NOMO-1 treated with dmso at 0.1 percent for 144 hours (cell line): ENCODE data around the gene SETD1A.
"Not testable (repeated sequence)": the region's sequence is repeated elsewhere in the genome, so short reads cannot be mapped to it uniquely, and the experiment has no call there.

Experiments
- DNase-seq: peaks from one replicate; lab custom pipeline; 2025; ENCODE audit not compliant: unreplicated experiment; lab: John Stamatoyannopoulos, UW

SETD1A gene

GRCh38 chr16:30997725-30998711 lies 40.5 kb downstream of the SETD1A start:
- no peak for DNase-seq

GRCh38 chr16:30998852-30999761 lies 41.6 kb downstream of the SETD1A start:
- no peak for DNase-seq

- no peak for DNase-seq
Observed at GRCh38 chr16:31000671-31001382, 43.3 kb downstream of the SETD1A start.

GRCh38 chr16:31001507-31002249 lies 44.1 kb downstream of the SETD1A start:
- DNase-seq = no peak

GRCh38 chr16:31002250-31002700 lies 44.7 kb downstream of the SETD1A start:
- no peak for DNase-seq

GRCh38 chr16:31002862-31003341 lies 45.3 kb downstream of the SETD1A start:
- DNase-seq = no peak

- no peak for DNase-seq
Observed at GRCh38 chr16:31003744-31004143, 46.2 kb downstream of the SETD1A start.

- no peak for DNase-seq
Observed at GRCh38 chr16:31004658-31005057, 47.1 kb downstream of the SETD1A start.

GRCh38 chr16:31005350-31006085 lies 48.0 kb downstream of the SETD1A start:
- no peak for DNase-seq

GRCh38 chr16:31006086-31006385 lies 48.5 kb downstream of the SETD1A start:
- DNase-seq = no peak

- no peak for DNase-seq
Observed at GRCh38 chr16:31006589-31006988, 49.0 kb downstream of the SETD1A start.

- no peak for DNase-seq
Observed at GRCh38 chr16:31007684-31008083, 50.1 kb downstream of the SETD1A start.

- DNase-seq = no peak
Observed at GRCh38 chr16:31008149-31008548, 50.6 kb downstream of the SETD1A start.

- DNase-seq = no peak
Observed at GRCh38 chr16:31008551-31008950, 51.0 kb downstream of the SETD1A start.

GRCh38 chr16:31009120-31009519 lies 51.6 kb downstream of the SETD1A start:
- no peak for DNase-seq

GRCh38 chr16:31009894-31010584 lies 52.5 kb downstream of the SETD1A start:
- DNase-seq = no peak

GRCh38 chr16:31010585-31011325 lies 53.2 kb downstream of the SETD1A start, which contains the start of gene STX1B:
STX1B (minus strand) TSS chr16:31010638; CDS start chr16:31010396, 242 bp downstream.
- no peak for DNase-seq

- not testable (repeated sequence) for DNase-seq
Observed at GRCh38 chr16:31011815-31012214, 54.3 kb downstream of the SETD1A start.
